GM10266 (cell line): ENCODE measurements around the gene COL4A2.

Source experiments
- DNase-seq: peaks from one replicate; pipeline ENCODE4 v3.0.0; 2012; ENCODE audit errors: extremely low spot score
- TF ChIP-seq, protein P1 (sequence below): IDR thresholded peaks from 2 replicates; pipeline ENCODE4 v1.5.1; 2012; ENCODE audit warnings: mild to moderate bottlenecking, low read depth; ENCODE audit not compliant: control insufficient read depth, insufficient read depth; ENCODE audit errors: missing control alignments

The COL4A2 gene

DNA sequence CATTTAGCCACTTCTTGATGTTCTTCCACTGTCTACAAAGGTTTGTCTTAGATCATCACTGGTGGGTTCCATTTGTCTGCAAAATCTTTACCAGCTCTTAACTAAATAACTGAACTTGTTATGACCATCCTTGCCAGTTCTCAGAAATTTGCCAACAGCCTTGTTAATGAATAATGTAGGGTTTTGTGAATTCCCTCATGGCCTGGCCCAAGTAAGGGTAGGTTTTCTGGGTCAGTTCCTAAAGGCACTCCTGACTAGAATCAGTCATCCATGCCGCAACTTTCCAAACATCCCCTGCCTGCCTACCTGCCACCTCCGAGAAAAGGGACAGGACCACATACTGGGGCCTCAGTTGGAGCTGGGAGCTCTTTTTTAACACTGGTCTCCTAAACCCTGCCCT is 4.1 kb upstream of the COL4A2 start:
- no peak for DNase-seq
- TF ChIP-seq, protein P1, sequence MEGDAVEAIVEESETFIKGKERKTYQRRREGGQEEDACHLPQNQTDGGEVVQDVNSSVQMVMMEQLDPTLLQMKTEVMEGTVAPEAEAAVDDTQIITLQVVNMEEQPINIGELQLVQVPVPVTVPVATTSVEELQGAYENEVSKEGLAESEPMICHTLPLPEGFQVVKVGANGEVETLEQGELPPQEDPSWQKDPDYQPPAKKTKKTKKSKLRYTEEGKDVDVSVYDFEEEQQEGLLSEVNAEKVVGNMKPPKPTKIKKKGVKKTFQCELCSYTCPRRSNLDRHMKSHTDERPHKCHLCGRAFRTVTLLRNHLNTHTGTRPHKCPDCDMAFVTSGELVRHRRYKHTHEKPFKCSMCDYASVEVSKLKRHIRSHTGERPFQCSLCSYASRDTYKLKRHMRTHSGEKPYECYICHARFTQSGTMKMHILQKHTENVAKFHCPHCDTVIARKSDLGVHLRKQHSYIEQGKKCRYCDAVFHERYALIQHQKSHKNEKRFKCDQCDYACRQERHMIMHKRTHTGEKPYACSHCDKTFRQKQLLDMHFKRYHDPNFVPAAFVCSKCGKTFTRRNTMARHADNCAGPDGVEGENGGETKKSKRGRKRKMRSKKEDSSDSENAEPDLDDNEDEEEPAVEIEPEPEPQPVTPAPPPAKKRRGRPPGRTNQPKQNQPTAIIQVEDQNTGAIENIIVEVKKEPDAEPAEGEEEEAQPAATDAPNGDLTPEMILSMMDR = no peak

DNA sequence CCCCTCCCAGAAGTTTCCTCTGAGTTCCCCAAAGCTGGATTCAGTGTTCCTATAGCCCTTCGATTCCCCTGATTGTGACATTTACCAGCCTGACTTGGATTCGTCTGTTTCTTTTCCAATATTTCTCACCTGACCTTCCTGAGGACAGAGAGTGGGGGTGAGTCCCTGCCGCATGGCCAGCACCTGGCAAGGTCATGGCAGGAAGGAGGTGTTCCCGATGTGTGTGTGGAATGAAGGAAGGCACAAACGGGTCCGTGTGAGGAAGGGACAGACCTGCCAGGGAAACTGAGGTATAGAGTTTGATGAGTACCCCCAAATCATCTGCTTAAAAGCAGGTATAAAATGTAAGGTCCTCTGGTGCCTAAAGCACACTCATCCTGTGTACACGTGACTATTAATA is 3.4 kb upstream of the COL4A2 start:
- TF ChIP-seq, protein P1 = no peak
- no peak for DNase-seq

DNA sequence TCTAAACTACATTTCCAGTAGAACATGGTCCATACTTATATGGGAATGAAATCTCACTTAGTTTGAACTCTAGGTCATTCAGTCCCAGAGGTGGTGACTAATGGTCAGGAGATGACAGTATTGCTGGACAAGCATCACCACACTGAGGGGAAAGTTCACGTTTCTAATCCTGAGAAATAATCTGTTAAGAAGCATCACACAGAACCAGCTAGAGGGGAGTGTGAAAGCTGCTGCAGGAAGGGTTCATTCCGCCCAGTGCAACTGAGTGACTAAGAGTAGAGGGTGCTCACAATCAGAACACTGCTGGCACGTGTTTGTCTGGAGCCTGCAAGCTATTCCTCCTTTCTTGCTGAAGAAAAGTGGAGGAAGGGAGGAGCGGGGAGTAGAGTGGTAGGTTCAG is 2.8 kb upstream of the COL4A2 start:
- no peak for DNase-seq
- TF ChIP-seq, protein P1 = no peak

DNA sequence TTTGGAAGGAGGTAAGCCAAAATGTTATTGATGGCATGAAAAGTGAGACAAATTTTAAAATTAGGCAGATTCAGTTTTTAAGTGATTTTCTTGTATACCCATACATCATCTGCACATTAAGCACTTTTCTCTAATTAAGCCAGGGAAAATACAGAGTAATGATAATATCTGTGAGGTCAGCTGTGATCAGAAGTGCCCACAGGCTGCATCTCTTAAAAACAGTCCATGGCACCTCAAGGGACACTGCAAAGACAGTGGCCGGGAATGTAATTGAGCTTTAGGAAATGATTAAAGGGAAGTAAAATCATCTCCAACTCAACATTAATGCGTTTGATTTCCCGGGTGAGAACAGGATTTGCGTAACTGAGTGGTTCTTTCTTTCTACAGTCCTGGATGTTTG is 2.1 kb upstream of the COL4A2 start:
- TF ChIP-seq, protein P1 = no peak
- DNase-seq = no peak

DNA sequence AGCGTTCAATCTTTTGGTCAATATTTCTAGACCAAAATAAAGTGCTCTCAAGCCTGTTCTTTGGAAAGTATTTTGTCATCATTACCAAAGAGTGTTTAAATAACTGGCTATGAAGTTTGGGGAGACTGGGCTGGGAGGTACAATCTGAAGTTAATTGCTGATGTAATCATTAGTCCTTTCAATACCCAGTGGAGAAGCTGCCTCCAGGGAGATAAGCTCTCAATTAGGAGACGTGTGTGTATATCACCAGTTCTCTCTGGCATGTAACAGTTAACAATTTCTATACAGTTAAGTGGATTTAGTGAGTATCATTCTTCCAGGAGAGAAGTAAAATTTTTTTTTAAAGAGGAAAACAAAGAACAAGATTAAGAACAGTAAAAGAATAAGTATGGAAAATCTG is 1.5 kb upstream of the COL4A2 start:
- TF ChIP-seq, protein P1 = no peak
- DNase-seq = no peak

DNA sequence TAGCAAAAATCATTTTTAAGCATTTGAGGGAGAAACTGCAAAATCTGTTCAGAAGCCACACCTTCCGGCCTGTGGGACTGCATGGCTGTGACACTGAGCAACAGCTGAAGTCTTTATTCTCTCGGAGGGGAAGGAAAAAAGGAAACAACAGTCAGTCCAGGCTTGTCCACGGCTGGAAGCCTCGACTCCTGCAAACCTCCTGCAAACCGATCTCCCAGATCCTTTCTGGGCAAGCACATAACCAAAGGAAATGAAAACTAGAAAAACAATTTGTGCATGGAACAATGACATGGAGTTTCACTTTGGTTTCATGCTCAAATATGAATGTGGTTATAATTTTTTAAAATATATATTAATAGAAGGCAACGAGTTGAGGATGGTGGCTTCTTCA is 1.1 kb upstream of the COL4A2 start:
- TF ChIP-seq, protein P1 = no peak
- no peak for DNase-seq

DNA sequence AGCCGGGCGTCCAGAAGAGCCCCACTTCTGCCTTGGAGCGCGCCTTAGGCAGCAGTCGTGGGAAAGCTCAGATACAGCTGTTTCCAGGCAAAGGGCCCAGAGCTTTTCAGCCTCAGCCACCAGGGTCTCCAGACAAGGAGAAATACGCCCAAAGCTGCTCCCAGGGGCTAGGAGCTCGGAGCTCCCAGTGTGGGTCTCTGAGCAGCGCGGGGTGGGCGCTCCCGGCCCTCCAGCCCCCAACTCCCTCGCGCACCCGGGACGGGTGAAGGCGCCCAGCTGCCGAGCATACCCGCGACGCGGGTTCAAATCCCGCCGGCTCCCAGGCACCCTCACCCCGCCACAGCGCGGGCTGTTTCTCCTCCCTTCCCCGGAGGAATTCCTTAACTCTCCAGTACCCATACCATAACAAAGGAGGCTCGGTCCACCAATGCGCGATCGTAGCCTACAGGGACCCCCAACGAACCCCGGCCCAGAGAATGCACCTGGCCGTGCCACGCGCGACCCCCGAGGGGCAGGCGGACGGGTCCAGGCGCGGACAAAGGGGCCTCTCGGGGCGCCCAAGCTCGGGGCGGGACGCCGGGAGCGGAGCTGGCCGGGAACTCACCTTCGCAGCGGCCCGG is 634 bp upstream of the COL4A2 start:
- TF ChIP-seq, protein P1 = no peak
- no peak for DNase-seq
